Suppressor macrophage (primary cell): ENCODE data around the gene ZBTB44.
"Not testable (repeated sequence)": the region's sequence is repeated elsewhere in the genome, so short reads cannot be mapped to it uniquely, and the experiment has no call there.

ENCODE experiments used
- DNase-seq, 4 experiments: peaks; one replicate each; pipeline ENCODE4 v3.0.0-alpha.2; 2020 to 2022

ZBTB44 gene

DNA sequence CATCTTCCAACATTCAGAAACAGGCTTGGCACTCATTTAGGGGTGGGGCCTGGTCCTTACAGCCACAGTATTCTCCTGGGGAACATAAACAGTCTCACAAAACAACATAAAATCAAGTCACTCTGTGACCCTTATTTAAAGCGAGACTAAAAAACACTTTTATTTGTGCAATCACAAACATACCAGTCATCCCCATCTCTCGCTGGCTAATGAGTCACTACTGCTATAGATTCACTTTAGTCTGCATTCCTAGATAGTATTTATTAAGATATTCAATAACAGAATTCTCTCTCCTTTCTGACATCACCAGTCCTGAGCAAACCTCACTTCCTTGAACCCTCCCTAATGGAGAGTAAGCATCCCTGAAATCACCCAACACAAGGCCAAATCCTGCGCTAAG lies 68.0 kb downstream of the ZBTB44 start:
- no peak for DNase-seq

GRCh38 chr11:130246270-130246669 lies 68.4 kb downstream of the ZBTB44 start:
- no peak for DNase-seq

DNA sequence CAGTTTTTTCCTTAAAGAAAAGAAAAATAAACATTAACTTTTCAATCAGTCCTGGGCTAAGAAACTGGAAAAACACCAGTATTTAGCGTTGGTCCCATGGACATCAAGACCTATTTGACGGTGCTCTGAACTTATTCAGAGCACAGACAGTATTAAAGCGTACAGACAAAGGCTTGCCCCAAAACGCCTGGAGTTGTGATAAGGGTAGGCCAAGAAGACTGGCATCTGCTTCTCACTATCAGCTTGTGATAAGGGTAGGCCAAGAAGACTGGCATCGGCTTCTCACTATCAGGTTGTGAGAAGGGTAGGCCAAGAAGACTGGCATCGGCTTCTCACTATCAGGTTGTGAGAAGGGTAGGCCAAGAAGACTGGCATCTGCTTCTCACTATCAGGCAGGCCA lies 69.3 kb downstream of the ZBTB44 start:
- DNase-seq = not testable (repeated sequence)

DNA sequence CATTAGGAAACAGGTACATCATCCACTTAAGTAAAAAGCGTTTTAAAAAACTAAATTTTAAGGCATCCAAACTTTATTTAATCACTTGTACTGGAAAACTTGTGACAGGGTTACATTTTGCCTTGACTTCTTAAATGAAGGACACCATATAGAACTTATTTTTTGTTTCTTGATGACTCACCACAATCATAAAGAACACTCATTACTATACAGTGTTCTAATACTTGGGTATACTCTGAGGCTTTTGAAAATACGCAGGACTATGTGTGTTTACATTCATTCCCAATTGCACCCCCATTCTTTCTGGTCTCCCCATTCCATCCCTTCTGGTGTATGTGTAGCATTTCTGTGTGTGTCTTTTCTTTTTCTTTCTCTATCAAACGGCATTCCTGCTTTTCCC lies 69.9 kb downstream of the ZBTB44 start:
- no peak for DNase-seq

- DNase-seq = no peak
Observed at GRCh38 chr11:130243816-130244215, 70.9 kb downstream of the ZBTB44 start.

GRCh38 chr11:130241713-130242112 lies 73.0 kb downstream of the ZBTB44 start:
- no peak for DNase-seq

DNA sequence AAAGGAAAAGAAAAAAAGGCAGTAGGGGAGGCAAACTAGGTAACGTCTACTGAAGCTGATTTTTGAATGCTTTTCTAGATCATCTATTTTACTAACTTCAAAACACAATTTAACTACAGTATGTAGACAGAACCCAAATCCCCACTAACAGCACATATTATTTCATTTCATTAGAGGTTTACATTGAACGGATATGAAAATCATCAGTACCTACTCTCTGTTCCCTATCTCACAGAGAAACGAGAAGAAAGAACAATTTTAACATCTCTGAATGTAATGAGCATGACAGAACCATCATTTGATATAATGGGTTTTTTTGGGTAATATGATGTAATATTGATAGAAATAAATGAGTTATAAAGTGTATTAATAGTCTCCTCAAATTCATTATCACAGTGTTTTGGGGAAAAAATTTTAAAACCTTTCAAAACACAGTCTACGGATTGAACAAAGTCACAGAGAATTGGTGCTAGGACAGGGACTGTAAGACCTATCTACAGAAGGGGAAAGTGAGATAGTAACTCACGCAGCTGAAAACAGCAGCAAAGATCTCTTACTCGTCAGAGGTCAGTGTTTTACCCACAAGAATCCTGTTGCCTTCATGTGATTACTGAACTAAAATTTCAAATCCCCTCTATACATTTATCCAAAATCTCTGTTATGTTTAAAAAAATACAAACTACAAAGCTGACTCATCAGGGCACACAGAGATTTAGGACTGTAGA lies 77.3 kb downstream of the ZBTB44 start:
- no peak for DNase-seq

DNA sequence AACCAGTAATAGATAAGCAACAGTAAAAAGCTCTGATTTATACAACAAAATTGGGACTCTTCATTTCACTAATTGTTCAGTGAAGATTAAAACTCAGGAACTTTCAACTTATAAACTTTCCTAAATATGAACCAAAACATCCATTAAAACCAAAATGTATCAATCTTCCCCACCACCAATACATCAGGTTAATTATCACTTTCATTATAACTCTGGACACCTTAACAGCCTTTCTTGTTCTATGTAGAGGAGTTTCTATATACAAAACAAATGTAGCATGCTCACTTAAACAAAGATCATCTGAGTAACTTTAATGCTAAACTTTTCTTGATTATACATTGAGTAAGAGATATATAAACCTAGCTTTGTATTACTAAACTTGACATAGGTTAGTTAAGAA lies 80.4 kb downstream of the ZBTB44 start:
- no peak for DNase-seq

GRCh38 chr11:130233888-130234287 lies 80.8 kb downstream of the ZBTB44 start:
- DNase-seq = not testable (repeated sequence)

DNA sequence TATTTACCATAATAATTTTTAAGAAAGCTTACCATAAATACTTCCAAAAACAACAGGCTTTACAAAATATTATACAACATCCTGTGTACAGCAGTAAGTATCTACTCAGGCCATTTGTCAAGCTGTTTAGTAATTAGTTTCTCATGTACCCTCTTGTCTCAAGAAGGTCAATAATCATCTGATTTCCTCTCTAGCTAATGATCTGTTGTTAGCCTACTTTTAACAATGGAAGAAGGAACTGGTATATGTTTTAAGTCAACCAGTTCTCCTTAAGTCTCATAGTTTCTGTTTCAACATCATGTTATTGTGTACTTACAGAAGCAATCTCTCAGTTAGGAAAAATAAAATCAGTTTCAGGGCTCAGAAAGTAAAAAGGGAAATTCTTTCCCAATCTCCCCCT lies 81.2 kb downstream of the ZBTB44 start:
- not testable (repeated sequence) for DNase-seq

- no peak for DNase-seq
Observed at GRCh38 chr11:130227373-130227772, 87.3 kb downstream of the ZBTB44 start.

- no peak for DNase-seq
Observed at GRCh38 chr11:130223291-130223971, 91.3 kb downstream of the ZBTB44 start.

DNA sequence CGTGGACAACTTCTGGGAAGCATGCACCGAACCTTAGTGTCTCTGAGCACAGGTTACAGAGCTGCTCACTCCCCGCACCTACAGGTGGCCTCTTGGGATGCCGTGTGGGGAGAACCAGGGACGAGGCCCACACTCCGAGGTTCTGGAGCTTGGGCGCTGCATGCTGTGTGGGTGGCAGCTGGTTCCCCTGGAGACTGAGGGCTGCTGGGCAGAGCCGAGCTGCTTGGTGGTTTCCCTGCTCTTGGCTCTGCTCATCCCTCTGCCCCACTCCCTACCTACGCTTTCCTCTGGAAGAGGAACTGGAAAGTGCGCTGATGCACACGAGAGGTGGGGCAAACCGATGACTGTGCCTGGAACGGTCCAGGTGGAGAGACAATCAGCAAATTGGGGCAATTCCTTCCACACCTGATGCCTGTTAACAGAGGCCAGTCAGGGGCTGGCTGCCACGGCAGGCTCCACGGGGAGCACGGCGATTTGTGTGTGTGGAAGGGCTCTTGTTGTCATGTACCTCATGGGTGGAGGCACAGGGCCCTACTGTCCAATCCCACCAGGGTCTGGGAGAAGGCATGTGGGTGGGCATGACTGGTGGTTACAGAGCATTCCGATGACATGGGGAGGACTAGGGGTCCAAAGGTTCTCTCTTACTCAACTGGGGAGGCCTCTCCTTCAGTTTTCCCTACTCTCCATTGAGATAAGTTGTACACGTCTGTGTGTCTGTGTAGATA lies 94.2 kb downstream of the ZBTB44 start:
- DNase-seq = peak in 1 of 4 experiments; percentile 17

- DNase-seq = no peak
Observed at GRCh38 chr11:130219148-130219547, 95.6 kb downstream of the ZBTB44 start.

- DNase-seq = no peak
Observed at GRCh38 chr11:130218501-130219070, 96.1 kb downstream of the ZBTB44 start.

GRCh38 chr11:130217133-130218031 lies 97.3 kb downstream of the ZBTB44 start:
- DNase-seq = no peak

DNA sequence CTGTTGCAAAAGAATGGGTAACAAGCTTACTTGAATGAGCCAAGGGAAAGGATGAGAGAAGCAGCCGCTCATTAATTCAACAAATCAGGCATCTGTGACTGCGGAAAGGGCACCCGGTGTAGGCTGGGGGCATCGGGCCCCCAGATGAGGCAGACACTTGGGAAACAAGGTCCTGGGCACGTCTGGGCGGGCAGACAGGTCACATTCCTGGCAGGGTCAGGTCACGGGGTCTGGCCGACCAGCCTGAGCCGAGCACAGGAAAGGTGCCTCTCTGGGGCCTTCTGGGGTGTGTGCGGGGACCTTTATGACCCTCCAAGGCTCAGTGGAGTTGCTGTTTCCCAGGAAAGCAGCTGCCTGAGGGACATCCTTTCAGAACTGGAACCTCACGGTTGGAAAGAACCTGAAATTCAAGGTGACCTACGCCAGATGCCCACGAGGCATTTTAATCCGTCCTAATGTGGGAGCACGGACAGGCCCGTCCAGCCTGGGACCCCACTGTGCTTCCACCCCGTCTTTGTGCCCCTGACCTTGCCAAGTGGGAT lies 98.1 kb downstream of the ZBTB44 start:
- DNase-seq = no peak

GRCh38 chr11:130216221-130216550 lies 98.5 kb downstream of the ZBTB44 start:
- DNase-seq = no peak

DNA sequence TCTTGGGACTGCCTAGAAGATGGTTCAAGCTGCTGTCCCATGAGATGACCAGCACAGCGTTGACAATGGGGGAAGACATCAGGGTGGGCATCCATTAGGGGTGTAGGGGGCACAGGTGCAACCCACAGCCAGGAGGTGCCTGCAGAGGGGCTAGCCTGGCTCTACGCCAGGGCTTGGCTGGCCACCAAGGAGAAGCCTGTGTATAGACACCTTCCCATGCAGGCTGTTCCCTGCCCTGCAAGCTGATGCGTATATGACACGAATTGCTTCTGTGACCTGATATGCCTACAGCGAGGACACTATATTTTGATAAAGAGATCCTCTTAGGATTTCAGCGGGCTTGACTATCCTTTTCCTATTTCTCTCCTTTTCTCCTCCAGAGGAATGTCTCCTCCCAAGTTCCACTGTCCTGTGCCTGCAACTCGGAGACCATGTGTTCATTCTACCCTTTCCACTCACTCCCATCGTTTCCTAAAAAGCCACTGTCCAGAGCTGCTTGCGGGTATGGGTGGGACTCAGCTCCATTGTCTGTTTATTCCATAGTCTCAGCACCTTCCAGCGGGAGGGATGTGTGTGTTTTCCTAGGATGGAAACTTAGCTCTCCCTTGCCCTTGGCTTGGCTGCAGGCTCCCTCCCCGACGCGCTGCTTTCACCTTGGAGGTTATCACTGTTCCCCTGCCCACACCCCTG lies 99.0 kb downstream of the ZBTB44 start:
- DNase-seq = no peak

DNA sequence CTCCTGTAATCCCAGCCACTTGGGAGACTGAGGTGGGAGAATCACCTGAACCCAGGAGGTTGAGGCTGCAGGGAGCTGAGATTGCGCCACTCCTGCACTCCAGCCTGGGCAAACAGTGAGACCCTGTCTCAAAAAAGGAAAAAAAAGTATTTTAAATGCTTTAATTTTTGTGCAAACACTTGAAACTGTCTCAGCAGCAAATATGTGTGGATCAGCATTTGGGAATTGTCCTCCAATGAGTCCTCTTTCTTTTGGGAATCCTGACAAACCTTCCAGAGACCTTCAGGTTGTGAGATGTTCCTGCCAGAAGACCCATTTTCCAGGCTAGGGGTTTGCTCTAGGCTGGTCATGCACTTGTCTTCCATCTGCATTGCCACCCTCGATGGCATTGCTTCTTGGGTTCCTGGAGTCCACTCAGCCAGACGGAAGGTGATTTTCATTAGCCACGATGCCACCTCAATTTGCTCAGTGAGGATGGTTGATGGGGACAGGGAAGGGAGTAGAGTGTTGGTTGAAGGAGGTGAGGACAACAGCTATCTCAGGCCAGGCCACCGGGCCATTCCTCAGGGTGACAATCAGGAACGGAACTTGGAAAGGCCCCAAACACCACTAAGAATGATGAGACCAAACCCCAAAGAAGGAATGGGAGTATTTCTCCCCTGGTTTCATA lies 99.7 kb downstream of the ZBTB44 start:
- DNase-seq = no peak

DNA sequence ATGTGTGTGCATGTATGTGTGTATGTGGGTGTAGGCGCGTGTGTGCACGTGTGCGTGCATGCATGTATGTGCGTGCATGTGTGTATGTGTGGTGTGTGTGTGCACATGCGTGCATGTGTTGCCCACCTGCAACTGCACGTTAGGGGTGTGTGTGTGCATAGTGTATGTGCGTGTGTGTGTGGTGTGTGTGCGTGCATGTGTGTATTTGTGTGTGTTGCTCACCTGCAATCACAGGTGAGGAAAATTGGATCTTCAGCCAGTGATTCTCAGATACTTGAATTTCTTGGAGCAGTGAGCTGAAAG lies 100.8 kb downstream of the ZBTB44 start:
- no peak for DNase-seq
